Mesenchymal stem cell (in vitro differentiated cells and primary cell): ENCODE measurements around the gene PID1.

Experiments used
- DNase-seq: peaks from one replicate; pipeline ENCODE4 v3.0.0-alpha.2; 2013
- H2AFZ ChIP-seq: one replicate; pipeline ENCODE4 v1.6.1; 2013; ENCODE audit warnings: low read depth, mild to moderate bottlenecking, control low read depth, inconsistent platforms, low read length, moderate library complexity
- H2AK5ac ChIP-seq: 2 replicates; pipeline ENCODE4 v1.6.1; 2013; ENCODE audit warnings: low read length, moderate library complexity, mild to moderate bottlenecking, inconsistent platforms; ENCODE audit not compliant: severe bottlenecking
- H2BK120ac ChIP-seq: one replicate; pipeline ENCODE4 v1.6.1; 2013; ENCODE audit warnings: low read depth, mild to moderate bottlenecking, inconsistent platforms, low read length, moderate library complexity
- H2BK12ac ChIP-seq, 2 experiments: one replicate each; pipeline ENCODE4 v1.6.1; 2013; ENCODE audit warnings: inconsistent platforms in 2 of 2, low read length in 2 of 2, mild to moderate bottlenecking in 2 of 2, moderate library complexity in 2 of 2, control low read depth in 1 of 2
- H2BK15ac ChIP-seq: one replicate; pipeline ENCODE4 v1.6.1; 2013; ENCODE audit warnings: mild to moderate bottlenecking, low read depth, inconsistent platforms; ENCODE audit not compliant: poor library complexity, severe bottlenecking
- H2BK5ac ChIP-seq: 2 replicates; pipeline ENCODE4 v1.6.1; 2013; ENCODE audit warnings: low read depth, mild to moderate bottlenecking, low read length, control low read depth, inconsistent platforms; ENCODE audit not compliant: poor library complexity, severe bottlenecking
- H3K14ac ChIP-seq, 2 experiments: one replicate each; pipeline ENCODE4 v1.6.1; 2013; ENCODE audit warnings: inconsistent platforms in 2 of 2, low read length in 2 of 2, control low read depth in 1 of 2, mild to moderate bottlenecking in 1 of 2, moderate library complexity in 1 of 2
- H3K18ac ChIP-seq, 2 experiments: one replicate each; pipeline ENCODE4 v1.6.1; 2013; ENCODE audit warnings: inconsistent platforms in 2 of 2, low read length in 2 of 2, control low read depth in 1 of 2, low read depth in 1 of 2, mild to moderate bottlenecking in 1 of 2
- H3K23ac ChIP-seq, 2 experiments: one replicate each; pipeline ENCODE4 v1.6.1; 2013; ENCODE audit warnings: inconsistent platforms in 2 of 2, low read length in 2 of 2, mild to moderate bottlenecking in 2 of 2, moderate library complexity in 2 of 2, control low read depth in 1 of 2
- H3K27ac ChIP-seq: 2 replicates; pipeline ENCODE4 v1.5.1; 2013; ENCODE audit warnings: mild to moderate bottlenecking, moderate library complexity, low read length, control low read depth, inconsistent platforms; ENCODE audit not compliant: poor library complexity, severe bottlenecking
- H3K27me3 ChIP-seq, 2 experiments: 2 replicates each; pipeline versions ENCODE4 v1.6.1 to v1.7.0; 2013; ENCODE audit warnings: low read length in 2 of 2, mild to moderate bottlenecking in 2 of 2, moderate library complexity in 2 of 2, control low read depth in 1 of 2, inconsistent platforms in 1 of 2; ENCODE audit not compliant: control insufficient read depth in 1 of 2, insufficient read depth in 1 of 2
- H3K36me3 ChIP-seq, 2 experiments: 2 replicates each; pipeline versions ENCODE4 v1.6.1 to v1.7.0; 2013; ENCODE audit warnings: low read length in 2 of 2, control low read depth in 1 of 2, inconsistent platforms in 1 of 2, low read depth in 1 of 2, mild to moderate bottlenecking in 1 of 2; ENCODE audit not compliant: insufficient read depth in 2 of 2, control insufficient read depth in 1 of 2
- H3K4ac ChIP-seq, 2 experiments: one replicate each; pipeline ENCODE4 v1.6.1; 2013; ENCODE audit warnings: inconsistent platforms in 2 of 2, low read length in 2 of 2, mild to moderate bottlenecking in 2 of 2, moderate library complexity in 2 of 2, control low read depth in 1 of 2, low read depth in 1 of 2
- H3K4me1 ChIP-seq: 2 replicates; pipeline ENCODE4 v1.6.1; 2013; ENCODE audit warnings: low read depth, low read length, control low read depth; ENCODE audit not compliant: control insufficient read depth, insufficient read depth
- H3K4me2 ChIP-seq: 2 replicates; pipeline ENCODE4 v1.6.1; 2013; ENCODE audit warnings: low read length, mild to moderate bottlenecking, inconsistent platforms; ENCODE audit not compliant: poor library complexity, severe bottlenecking
- H3K4me3 ChIP-seq, 2 experiments: 2 replicates each; pipeline versions ENCODE4 v1.5.1 to v1.7.0; 2013; ENCODE audit warnings: low read length in 2 of 2, mild to moderate bottlenecking in 2 of 2, control low read depth in 1 of 2, low read depth in 1 of 2; ENCODE audit not compliant: insufficient read depth in 1 of 2
- H3K79me1 ChIP-seq: replicated peaks from 2 replicates; pipeline ENCODE4 v1.6.1; 2013; ENCODE audit warnings: mild to moderate bottlenecking, control low read depth, low read length, inconsistent platforms; ENCODE audit not compliant: poor library complexity, severe bottlenecking
- H3K9ac ChIP-seq: 2 replicates; pipeline ENCODE4 v1.7.0; 2013; ENCODE audit warnings: mild to moderate bottlenecking, low read length, moderate library complexity
- H3K9me3 ChIP-seq: 2 replicates; pipeline ENCODE4 v1.7.0; 2013; ENCODE audit warnings: mild to moderate bottlenecking, low read length; ENCODE audit not compliant: control insufficient read depth
- H4K8ac ChIP-seq: one replicate; pipeline ENCODE4 v1.6.1; 2013; ENCODE audit warnings: inconsistent platforms, mild to moderate bottlenecking, low read length, moderate library complexity
- H4K91ac ChIP-seq: one replicate; pipeline ENCODE4 v1.6.1; 2013; ENCODE audit warnings: mild to moderate bottlenecking, low read length, inconsistent platforms
- WGBS: methylation state at CpG from one replicate; pipeline ENCODE4 v1.1.7; 2013; ENCODE audit warnings: mixed read lengths; 5-methylcytosine and 5-hydroxymethylcytosine counted together

PID1 gene

GRCh38 chr2:229205704-229206103, 65.4 kb downstream of the PID1 start:
- H3K4me3 ChIP-seq: no peak overlapping the region
- no peaks in the 10 kb centered on the region for H3K79me1 ChIP-seq
- H3K14ac ChIP-seq: no peak overlapping the region
- DNase-seq: peak; percentile 30
- H2BK5ac ChIP-seq: no peak overlapping the region
- no peak overlapping the region for H2BK120ac ChIP-seq
- H3K18ac ChIP-seq: no peak overlapping the region
- no peak overlapping the region for H2AK5ac ChIP-seq
- 62% methylated on average over 4 of the region's 5 CpGs for WGBS
- H3K4me2 ChIP-seq: no peak overlapping the region
- peaks cover 3% of the 10 kb centered on the region for H3K9me3 ChIP-seq
- H4K91ac ChIP-seq: no peak overlapping the region
- no peak overlapping the region for H2BK15ac ChIP-seq
- H2AFZ ChIP-seq: no peak overlapping the region
- no peak overlapping the region for H2BK12ac ChIP-seq
- H3K23ac ChIP-seq: no peak overlapping the region
- H3K9ac ChIP-seq: no peak overlapping the region
- H3K4me1 ChIP-seq: no peaks in the 10 kb centered on the region
- no peak overlapping the region for H4K8ac ChIP-seq
- no peaks in the 10 kb centered on the region for H3K27me3 ChIP-seq
- no peak overlapping the region for H3K27ac ChIP-seq
- H3K36me3 ChIP-seq: no peaks in the 10 kb centered on the region
- H3K4ac ChIP-seq: no peak overlapping the region

- no peak overlapping the region for H2BK120ac ChIP-seq
- H2BK5ac ChIP-seq: no peak overlapping the region
- no peak overlapping the region for H3K27ac ChIP-seq
- no peak overlapping the region for H3K14ac ChIP-seq
- no peaks in the 10 kb centered on the region for H3K27me3 ChIP-seq
- H2AFZ ChIP-seq: no peak overlapping the region
- no peaks in the 10 kb centered on the region for H3K36me3 ChIP-seq
- no peak overlapping the region for H3K4me3 ChIP-seq
- DNase-seq: peak; percentile 4
- no peaks in the 10 kb centered on the region for H3K9me3 ChIP-seq
- H3K4ac ChIP-seq: no peak overlapping the region
- no peaks in the 10 kb centered on the region for H3K79me1 ChIP-seq
- H4K8ac ChIP-seq: no peak overlapping the region
- no peak overlapping the region for H3K9ac ChIP-seq
- no peak overlapping the region for H3K18ac ChIP-seq
- no peak overlapping the region for H3K23ac ChIP-seq
- H3K4me1 ChIP-seq: no peaks in the 10 kb centered on the region
- no peak overlapping the region for H2AK5ac ChIP-seq
- no CpG with 5 or more reads among the region's 1 CpG for WGBS
- H2BK12ac ChIP-seq: no peak overlapping the region
- H2BK15ac ChIP-seq: no peak overlapping the region
- no peak overlapping the region for H4K91ac ChIP-seq
- no peak overlapping the region for H3K4me2 ChIP-seq
These were observed 68.4 kb downstream of the PID1 start for GRCh38 chr2:229202646-229203045.

GRCh38 chr2:229201521-229201920, 69.6 kb downstream of the PID1 start:
- H3K27me3 ChIP-seq: no peaks in the 10 kb centered on the region
- H2BK120ac ChIP-seq: no peak overlapping the region
- H3K79me1 ChIP-seq: no peaks in the 10 kb centered on the region
- H3K14ac ChIP-seq: no peak overlapping the region
- 89% methylated on average over 7 of the region's 7 CpGs for whole genome bisulfite sequencing
- no peak for DNase-seq
- H2BK15ac ChIP-seq: no peak overlapping the region
- H3K4me3 ChIP-seq: no peak overlapping the region
- no peak overlapping the region for H3K9ac ChIP-seq
- H2BK5ac ChIP-seq: no peak overlapping the region
- no peak overlapping the region for H4K8ac ChIP-seq
- H3K4ac ChIP-seq: no peak overlapping the region
- H3K9me3 ChIP-seq: no peaks in the 10 kb centered on the region
- H2AFZ ChIP-seq: no peak overlapping the region
- H3K23ac ChIP-seq: no peak overlapping the region
- H2BK12ac ChIP-seq: no peak overlapping the region
- no peak overlapping the region for H3K4me2 ChIP-seq
- H2AK5ac ChIP-seq: no peak overlapping the region
- no peaks in the 10 kb centered on the region for H3K4me1 ChIP-seq
- H4K91ac ChIP-seq: no peak overlapping the region
- H3K36me3 ChIP-seq: no peaks in the 10 kb centered on the region
- no peak overlapping the region for H3K18ac ChIP-seq
- H3K27ac ChIP-seq: no peak overlapping the region

- H3K4me2 ChIP-seq: no peak overlapping the region
- H3K27me3 ChIP-seq: no peaks in the 10 kb centered on the region
- no peak overlapping the region for H3K27ac ChIP-seq
- no peak overlapping the region for H3K9ac ChIP-seq
- no peak overlapping the region for H2BK120ac ChIP-seq
- no peak overlapping the region for H4K8ac ChIP-seq
- no peak overlapping the region for H3K4ac ChIP-seq
- no peak overlapping the region for H3K14ac ChIP-seq
- H2AFZ ChIP-seq: no peak overlapping the region
- H2AK5ac ChIP-seq: no peak overlapping the region
- H2BK15ac ChIP-seq: no peak overlapping the region
- H3K9me3 ChIP-seq: no peaks in the 10 kb centered on the region
- no peak overlapping the region for H2BK12ac ChIP-seq
- H3K79me1 ChIP-seq: no peaks in the 10 kb centered on the region
- DNase-seq: no peak
- no CpG with 5 or more reads among the region's 2 CpGs for WGBS
- H3K4me3 ChIP-seq: no peak overlapping the region
- no peak overlapping the region for H2BK5ac ChIP-seq
- H3K23ac ChIP-seq: no peak overlapping the region
- no peak overlapping the region for H3K18ac ChIP-seq
- no peaks in the 10 kb centered on the region for H3K36me3 ChIP-seq
- no peak overlapping the region for H4K91ac ChIP-seq
- no peaks in the 10 kb centered on the region for H3K4me1 ChIP-seq
These were observed 71.8 kb downstream of the PID1 start for GRCh38 chr2:229199267-229199666.
